Osteocyte (in vitro differentiated cells): ENCODE measurements around the gene MICA. TPM values are rescaled to one million over a fixed set of nuclear protein-coding genes. Genes with fewer than 3 reads are reported as not detected.
"Not testable (repeated sequence)": the region's sequence is repeated elsewhere in the genome, so short reads cannot be mapped to it uniquely, and the experiment has no call there.

Source experiments
- DNase-seq: peaks from one replicate; pipeline ENCODE4 v3.0.0; 2021; ENCODE audit warnings: mixed read lengths; ENCODE audit not compliant: unreplicated experiment; ENCODE audit errors: extremely low spot score
- H3K27ac Mint-ChIP-seq: one replicate; pipeline ENCODE4 v1.8.0; 2021; ENCODE audit warnings: mild to moderate bottlenecking, mixed read lengths; ENCODE audit not compliant: unreplicated experiment
- H3K27me3 Mint-ChIP-seq: one replicate; pipeline ENCODE4 v1.8.0; 2021; ENCODE audit warnings: mixed read lengths; ENCODE audit not compliant: unreplicated experiment
- H3K36me3 Mint-ChIP-seq: one replicate; pipeline ENCODE4 v1.8.0; 2021; ENCODE audit warnings: mixed read lengths; ENCODE audit not compliant: unreplicated experiment
- H3K4me1 Mint-ChIP-seq: one replicate; pipeline ENCODE4 v1.8.0; 2021; ENCODE audit warnings: mixed read lengths; ENCODE audit not compliant: unreplicated experiment
- H3K4me3 Mint-ChIP-seq: one replicate; pipeline ENCODE4 v1.8.0; 2021; ENCODE audit warnings: mild to moderate bottlenecking, moderate library complexity, mixed read lengths; ENCODE audit not compliant: unreplicated experiment
- H3K9me3 Mint-ChIP-seq: one replicate; pipeline ENCODE4 v1.8.0; 2021; ENCODE audit warnings: mixed read lengths; ENCODE audit not compliant: unreplicated experiment
- total RNA-seq: library from RNA; stranded (reverse); gene quantifications from 2 replicates; pipeline ENCODE4 v1.2.1, GENCODE V29; 2021
- TF ChIP-seq, protein P1 (sequence below): fragments of 200-600 bp; sonication (generic); IDR thresholded peaks from 2 replicates; pipeline ENCODE4 v1.5.0; 2021; ENCODE audit warnings: antibody characterized with exemption, mild to moderate bottlenecking, moderate library complexity

The MICA gene
- total RNA-seq, 1 donor from 2014 or later, result 33.0 TPM

GRCh38 chr6:31386099-31386498 lies 17.3 kb upstream of the MICA start:
- Mint-ChIP-seq H3K27me3 (peaks cover 32% of the 10 kb centered on the region), H3K9me3 (no peaks in the 10 kb centered on the region), H3K4me1 (no peaks in the 10 kb centered on the region), H3K27ac (no peak overlapping the region), H3K4me3 (no peak overlapping the region), H3K36me3 (no peaks in the 10 kb centered on the region)
- TF ChIP-seq, protein P1, sequence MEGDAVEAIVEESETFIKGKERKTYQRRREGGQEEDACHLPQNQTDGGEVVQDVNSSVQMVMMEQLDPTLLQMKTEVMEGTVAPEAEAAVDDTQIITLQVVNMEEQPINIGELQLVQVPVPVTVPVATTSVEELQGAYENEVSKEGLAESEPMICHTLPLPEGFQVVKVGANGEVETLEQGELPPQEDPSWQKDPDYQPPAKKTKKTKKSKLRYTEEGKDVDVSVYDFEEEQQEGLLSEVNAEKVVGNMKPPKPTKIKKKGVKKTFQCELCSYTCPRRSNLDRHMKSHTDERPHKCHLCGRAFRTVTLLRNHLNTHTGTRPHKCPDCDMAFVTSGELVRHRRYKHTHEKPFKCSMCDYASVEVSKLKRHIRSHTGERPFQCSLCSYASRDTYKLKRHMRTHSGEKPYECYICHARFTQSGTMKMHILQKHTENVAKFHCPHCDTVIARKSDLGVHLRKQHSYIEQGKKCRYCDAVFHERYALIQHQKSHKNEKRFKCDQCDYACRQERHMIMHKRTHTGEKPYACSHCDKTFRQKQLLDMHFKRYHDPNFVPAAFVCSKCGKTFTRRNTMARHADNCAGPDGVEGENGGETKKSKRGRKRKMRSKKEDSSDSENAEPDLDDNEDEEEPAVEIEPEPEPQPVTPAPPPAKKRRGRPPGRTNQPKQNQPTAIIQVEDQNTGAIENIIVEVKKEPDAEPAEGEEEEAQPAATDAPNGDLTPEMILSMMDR, result no peak
- DNase-seq, result no peak

GRCh38 chr6:31386977-31387376 lies 16.4 kb upstream of the MICA start:
- H3K36me3 Mint-ChIP-seq, result no peaks in the 10 kb centered on the region
- H3K4me1 Mint-ChIP-seq, result no peaks in the 10 kb centered on the region
- peaks cover 26% of the 10 kb centered on the region for H3K27me3 Mint-ChIP-seq
- H3K4me3 Mint-ChIP-seq, result no peak overlapping the region
- H3K27ac Mint-ChIP-seq, result no peak overlapping the region
- TF ChIP-seq, protein P1, result no peak
- H3K9me3 Mint-ChIP-seq, result no peaks in the 10 kb centered on the region
- no peak for DNase-seq

GRCh38 chr6:31388916-31389801 lies 14.2 kb upstream of the MICA start:
- not testable (repeated sequence) for H3K27ac Mint-ChIP-seq, H3K36me3 Mint-ChIP-seq, H3K9me3 Mint-ChIP-seq, H3K4me3 Mint-ChIP-seq, DNase-seq, H3K4me1 Mint-ChIP-seq
- peaks cover 11% of the 10 kb centered on the region for H3K27me3 Mint-ChIP-seq

GRCh38 chr6:31389802-31390132 lies 13.6 kb upstream of the MICA start:
- not testable (repeated sequence) for DNase-seq, H3K9me3 Mint-ChIP-seq, H3K36me3 Mint-ChIP-seq, H3K4me3 Mint-ChIP-seq, H3K27me3 Mint-ChIP-seq, H3K4me1 Mint-ChIP-seq, H3K27ac Mint-ChIP-seq

DNA sequence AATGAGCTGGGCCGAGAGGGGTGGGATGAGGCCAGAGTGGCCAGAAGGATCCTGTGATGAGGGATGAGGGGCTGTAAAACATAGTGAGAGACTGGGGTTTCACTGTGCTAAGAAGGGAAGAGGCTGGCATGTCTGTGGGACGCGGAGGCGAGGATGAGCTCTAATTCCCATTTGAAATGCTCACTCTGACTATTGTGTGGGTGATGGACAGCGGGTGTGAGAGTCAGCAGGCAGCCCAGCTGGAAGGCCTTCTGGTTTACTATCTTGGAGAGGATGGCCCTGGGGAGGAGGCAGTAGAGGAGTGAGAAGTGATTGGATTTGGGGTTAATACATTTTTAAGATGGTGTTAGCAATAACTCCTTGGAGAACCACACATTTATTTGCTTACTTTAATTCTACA lies 9.5 kb upstream of the MICA start:
- DNase-seq, result no peak
- Mint-ChIP-seq H3K27me3 (no peaks in the 10 kb centered on the region), H3K36me3 (no peaks in the 10 kb centered on the region), H3K4me3 (no peak overlapping the region), H3K9me3 (no peaks in the 10 kb centered on the region), H3K27ac (no peak overlapping the region), H3K4me1 (peaks cover 13% of the 10 kb centered on the region)
- TF ChIP-seq, protein P1, result no peak

GRCh38 chr6:31394381-31394780 lies 9.0 kb upstream of the MICA start:
- no peaks in the 10 kb centered on the region for H3K36me3 Mint-ChIP-seq
- TF ChIP-seq, protein P1, result no peak
- no peak overlapping the region for H3K27ac Mint-ChIP-seq

More at GRCh38 chr6:31394381-31394780, 9.0 kb upstream of the MICA start:
- H3K4me1 Mint-ChIP-seq, result peaks cover 14% of the 10 kb centered on the region
- no peaks in the 10 kb centered on the region for H3K27me3 Mint-ChIP-seq
- no peak for DNase-seq
- H3K9me3 Mint-ChIP-seq, result no peaks in the 10 kb centered on the region
- H3K4me3 Mint-ChIP-seq, result no peak overlapping the region
